ENCODE data around the gene SHB.

The SHB gene

DNA sequence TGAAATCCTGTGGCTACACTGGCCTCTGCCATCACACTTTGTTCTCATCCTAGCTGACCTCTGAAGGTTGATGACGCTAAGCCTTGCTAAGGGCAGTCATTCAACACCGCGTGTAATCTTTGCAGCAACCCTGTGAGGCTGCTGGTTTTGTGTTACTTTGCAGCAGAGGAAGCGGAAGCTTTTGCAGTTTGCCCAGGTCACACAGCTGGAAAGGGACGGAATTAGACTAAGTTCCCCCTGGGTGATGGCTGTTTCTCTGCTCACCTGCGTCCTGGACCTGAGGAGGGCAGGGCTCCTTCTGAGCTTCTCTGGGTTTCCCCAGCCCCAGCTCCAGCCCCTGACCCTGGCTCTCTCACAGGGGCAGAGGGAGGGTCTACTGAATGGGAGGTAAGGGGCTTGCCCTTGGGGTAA lies 157.8 kb downstream of the SHB start:
- TF ChIP-seq POLR2AphosphoS5 (IDR thresholded peaks at IDR 0.05; ENCODE audit: low read depth, low read length) = no peak
- TF ChIP-seq FOXP2 (optimal IDR thresholded peaks at IDR 0.05; ENCODE audit: borderline replicate concordance, extremely low read depth, extremely low read length, insufficient read depth) = no peak
- TF ChIP-seq REST (IDR thresholded peaks at IDR 0.05; ENCODE audit: insufficient read depth in 1 of 2, low read depth in 2 of 2, low read length in 2 of 2) = no peak
- TF ChIP-seq TAF1 (IDR thresholded peaks at IDR 0.05; ENCODE audit: borderline replicate concordance, insufficient read depth, low read length) = no peak
- TF ChIP-seq SIN3A (IDR thresholded peaks at IDR 0.05; ENCODE audit: borderline replicate concordance, insufficient read depth, low read length) = no peak

DNA sequence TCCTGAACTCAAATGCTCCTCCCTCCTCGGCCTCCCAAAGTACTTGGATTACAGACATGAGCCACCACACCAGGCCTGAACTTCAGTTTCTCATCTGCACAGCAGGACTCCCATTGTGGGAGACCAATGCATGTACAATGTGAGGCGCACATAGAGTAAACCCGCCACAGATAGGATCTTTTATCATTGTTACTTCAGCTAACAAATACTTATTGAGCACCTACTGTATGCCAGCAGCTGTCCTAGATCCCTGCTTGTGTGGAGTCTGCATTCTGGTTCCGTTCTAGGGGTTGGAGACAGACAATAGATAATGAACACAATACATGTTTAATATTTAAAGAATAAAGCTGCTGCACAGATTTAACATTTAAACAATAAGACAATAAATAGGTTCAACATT lies 158.8 kb downstream of the SHB start:
- TF ChIP-seq SIN3A (IDR thresholded peaks at IDR 0.05; ENCODE audit: borderline replicate concordance, insufficient read depth, low read length) = no peak
- TF ChIP-seq FOXP2 (optimal IDR thresholded peaks at IDR 0.05; ENCODE audit: borderline replicate concordance, extremely low read depth, extremely low read length, insufficient read depth) = no peak
- TF ChIP-seq TAF1 (IDR thresholded peaks at IDR 0.05; ENCODE audit: borderline replicate concordance, insufficient read depth, low read length) = no peak
- TF ChIP-seq REST (IDR thresholded peaks at IDR 0.05; ENCODE audit: insufficient read depth in 1 of 2, low read depth in 2 of 2, low read length in 2 of 2) = no peak
- TF ChIP-seq POLR2AphosphoS5 (IDR thresholded peaks at IDR 0.05; ENCODE audit: low read depth, low read length) = no peak

- TF ChIP-seq TAF1 (IDR thresholded peaks at IDR 0.05; ENCODE audit: borderline replicate concordance, insufficient read depth, low read length) = no peak
- no peak for TF ChIP-seq POLR2AphosphoS5 (IDR thresholded peaks at IDR 0.05; ENCODE audit: low read depth, low read length)
- TF ChIP-seq FOXP2 (optimal IDR thresholded peaks at IDR 0.05; ENCODE audit: borderline replicate concordance, extremely low read depth, extremely low read length, insufficient read depth) = no peak
- no peak for TF ChIP-seq REST (IDR thresholded peaks at IDR 0.05; ENCODE audit: insufficient read depth in 1 of 2, low read depth in 2 of 2, low read length in 2 of 2)
- TF ChIP-seq SIN3A (IDR thresholded peaks at IDR 0.05; ENCODE audit: borderline replicate concordance, insufficient read depth, low read length) = no peak
Observed at GRCh38 chr9:37909326-37909725, 159.7 kb downstream of the SHB start.

GRCh38 chr9:37908698-37909186 lies 160.3 kb downstream of the SHB start:
- TF ChIP-seq POLR2AphosphoS5 (IDR thresholded peaks at IDR 0.05; ENCODE audit: low read depth, low read length) = no peak
- no peak for TF ChIP-seq SIN3A (IDR thresholded peaks at IDR 0.05; ENCODE audit: borderline replicate concordance, insufficient read depth, low read length)
- TF ChIP-seq TAF1 (IDR thresholded peaks at IDR 0.05; ENCODE audit: borderline replicate concordance, insufficient read depth, low read length) = no peak
- no peak for TF ChIP-seq REST (IDR thresholded peaks at IDR 0.05; ENCODE audit: insufficient read depth in 1 of 2, low read depth in 2 of 2, low read length in 2 of 2)
- TF ChIP-seq FOXP2 (optimal IDR thresholded peaks at IDR 0.05; ENCODE audit: borderline replicate concordance, extremely low read depth, extremely low read length, insufficient read depth) = no peak

GRCh38 chr9:37908283-37908682 lies 160.7 kb downstream of the SHB start:
- TF ChIP-seq TAF1 (IDR thresholded peaks at IDR 0.05; ENCODE audit: borderline replicate concordance, insufficient read depth, low read length) = no peak
- TF ChIP-seq SIN3A (IDR thresholded peaks at IDR 0.05; ENCODE audit: borderline replicate concordance, insufficient read depth, low read length) = no peak
- TF ChIP-seq REST (IDR thresholded peaks at IDR 0.05; ENCODE audit: insufficient read depth in 1 of 2, low read depth in 2 of 2, low read length in 2 of 2) = no peak
- no peak for TF ChIP-seq FOXP2 (optimal IDR thresholded peaks at IDR 0.05; ENCODE audit: borderline replicate concordance, extremely low read depth, extremely low read length, insufficient read depth)
- TF ChIP-seq POLR2AphosphoS5 (IDR thresholded peaks at IDR 0.05; ENCODE audit: low read depth, low read length) = no peak
